Gastroesophageal sphincter (tissue), 3 donors: ENCODE data around the gene TRPM7.

ENCODE experiments used
- POLR2A ChIP-seq, 2 donors: fragments of 450-650 bp; IDR thresholded peaks; one replicate each; pipeline ENCODE4 v1.6.1; 2017; ENCODE audit warnings: antibody characterized with exemption in 2 of 2, mild to moderate bottlenecking in 2 of 2, moderate library complexity in 1 of 2
- TF ChIP-seq, protein P1 (sequence below), 4 experiments: fragments of 200-600 bp in 2 of 4; fragments of 450-650 bp in 2 of 4; sonication (generic) in 1 of 4; IDR thresholded peaks; one replicate each; pipeline ENCODE4 v1.5.1; 2017 to 2019; ENCODE audit warnings: antibody characterized with exemption in 4 of 4, mild to moderate bottlenecking in 2 of 4, moderate library complexity in 2 of 4

- TF ChIP-seq, protein P1, sequence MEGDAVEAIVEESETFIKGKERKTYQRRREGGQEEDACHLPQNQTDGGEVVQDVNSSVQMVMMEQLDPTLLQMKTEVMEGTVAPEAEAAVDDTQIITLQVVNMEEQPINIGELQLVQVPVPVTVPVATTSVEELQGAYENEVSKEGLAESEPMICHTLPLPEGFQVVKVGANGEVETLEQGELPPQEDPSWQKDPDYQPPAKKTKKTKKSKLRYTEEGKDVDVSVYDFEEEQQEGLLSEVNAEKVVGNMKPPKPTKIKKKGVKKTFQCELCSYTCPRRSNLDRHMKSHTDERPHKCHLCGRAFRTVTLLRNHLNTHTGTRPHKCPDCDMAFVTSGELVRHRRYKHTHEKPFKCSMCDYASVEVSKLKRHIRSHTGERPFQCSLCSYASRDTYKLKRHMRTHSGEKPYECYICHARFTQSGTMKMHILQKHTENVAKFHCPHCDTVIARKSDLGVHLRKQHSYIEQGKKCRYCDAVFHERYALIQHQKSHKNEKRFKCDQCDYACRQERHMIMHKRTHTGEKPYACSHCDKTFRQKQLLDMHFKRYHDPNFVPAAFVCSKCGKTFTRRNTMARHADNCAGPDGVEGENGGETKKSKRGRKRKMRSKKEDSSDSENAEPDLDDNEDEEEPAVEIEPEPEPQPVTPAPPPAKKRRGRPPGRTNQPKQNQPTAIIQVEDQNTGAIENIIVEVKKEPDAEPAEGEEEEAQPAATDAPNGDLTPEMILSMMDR (IDR thresholded peaks at IDR 0.05), result no peak
- TF ChIP-seq POLR2A (IDR thresholded peaks at IDR 0.05), result no peak
These were observed 140.0 kb downstream of the TRPM7 start, which contains the start of gene USP50 for GRCh38 chr15:50546566-50546965.
